B cell (primary cell): ENCODE data around the gene POC5.

Source experiments
- CTCF ChIP-seq: fragments of 200-600 bp; IDR thresholded peaks from one replicate; pipeline ENCODE4 v1.8.0; 2022; ENCODE audit warnings: antibody characterized with exemption, mild to moderate bottlenecking
- EZH2 ChIP-seq: IDR thresholded peaks from 2 replicates; pipeline ENCODE4 v1.6.1; 2012; ENCODE audit warnings: borderline replicate concordance, low read depth, mild to moderate bottlenecking, moderate library complexity, low read length; ENCODE audit not compliant: insufficient read depth, poor library complexity, severe bottlenecking

- no peak for TF ChIP-seq CTCF
- no peak for TF ChIP-seq EZH2
Observed at GRCh38 chr5:75662061-75662460, 55.2 kb downstream of the POC5 start.
